ENCODE measurements around the gene CASP10.

CASP10 gene

GRCh38 chr2:201195331-201195730 lies 12.4 kb downstream of the CASP10 start:
- in situ Hi-C loops (cut with MboI; ENCODE audit: low sequenced_read_pairs), result no loop called here

- in situ Hi-C loops (cut with MboI; ENCODE audit: low sequenced_read_pairs), result no loop called here
These were observed 13.1 kb downstream of the CASP10 start for GRCh38 chr2:201196003-201196402.

GRCh38 chr2:201196803-201197202 lies 13.9 kb downstream of the CASP10 start:
- in situ Hi-C loops (cut with MboI; ENCODE audit: low sequenced_read_pairs), result no loop called here

GRCh38 chr2:201197781-201198180 lies 14.8 kb downstream of the CASP10 start:
- in situ Hi-C loops (cut with MboI; ENCODE audit: low sequenced_read_pairs), result no loop called here

DNA sequence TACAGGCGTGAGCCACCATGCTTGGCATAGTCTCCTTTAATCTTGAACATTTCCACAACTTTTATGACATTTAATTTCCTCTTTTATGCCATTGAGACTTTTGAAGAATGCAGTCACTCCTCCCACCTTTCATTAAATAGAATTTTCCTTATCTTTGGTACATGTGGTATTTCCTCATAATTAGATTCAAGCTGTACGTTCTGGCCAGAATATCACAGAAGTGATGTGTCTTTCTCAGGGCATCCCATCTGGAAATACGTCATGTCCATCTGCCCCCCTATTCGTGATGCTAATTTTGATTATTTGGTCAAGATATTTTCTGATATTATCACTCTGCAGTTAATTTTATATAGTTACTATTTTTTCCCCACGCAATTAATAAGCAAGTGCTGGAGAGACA lies 16.9 kb downstream of the CASP10 start:
- in situ Hi-C loops (cut with MboI; ENCODE audit: low sequenced_read_pairs), result no loop called here

DNA sequence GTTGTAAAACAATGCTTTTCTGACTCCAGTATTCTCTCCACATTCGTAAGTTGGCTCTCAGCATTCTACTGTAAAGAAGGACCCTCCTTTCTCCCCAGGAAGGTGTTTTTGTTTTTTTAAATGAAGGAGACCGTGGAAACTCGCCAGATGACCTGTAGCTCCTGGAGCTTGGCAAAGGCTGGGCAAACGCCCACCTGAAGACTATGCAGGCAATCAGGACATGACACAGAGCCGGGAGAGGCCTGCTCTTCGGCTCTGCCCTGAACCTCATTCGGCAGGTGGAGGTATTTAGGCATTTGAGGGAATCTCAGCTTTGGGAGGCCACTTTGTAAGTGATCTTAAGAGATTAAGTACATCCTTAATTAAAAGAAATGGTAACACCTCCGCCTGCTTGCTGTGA lies 17.4 kb downstream of the CASP10 start:
- in situ Hi-C loops (cut with MboI; ENCODE audit: low sequenced_read_pairs), result no loop called here

GRCh38 chr2:201201371-201201770 lies 18.4 kb downstream of the CASP10 start:
- in situ Hi-C loops (cut with MboI; ENCODE audit: low sequenced_read_pairs), result no loop called here

DNA sequence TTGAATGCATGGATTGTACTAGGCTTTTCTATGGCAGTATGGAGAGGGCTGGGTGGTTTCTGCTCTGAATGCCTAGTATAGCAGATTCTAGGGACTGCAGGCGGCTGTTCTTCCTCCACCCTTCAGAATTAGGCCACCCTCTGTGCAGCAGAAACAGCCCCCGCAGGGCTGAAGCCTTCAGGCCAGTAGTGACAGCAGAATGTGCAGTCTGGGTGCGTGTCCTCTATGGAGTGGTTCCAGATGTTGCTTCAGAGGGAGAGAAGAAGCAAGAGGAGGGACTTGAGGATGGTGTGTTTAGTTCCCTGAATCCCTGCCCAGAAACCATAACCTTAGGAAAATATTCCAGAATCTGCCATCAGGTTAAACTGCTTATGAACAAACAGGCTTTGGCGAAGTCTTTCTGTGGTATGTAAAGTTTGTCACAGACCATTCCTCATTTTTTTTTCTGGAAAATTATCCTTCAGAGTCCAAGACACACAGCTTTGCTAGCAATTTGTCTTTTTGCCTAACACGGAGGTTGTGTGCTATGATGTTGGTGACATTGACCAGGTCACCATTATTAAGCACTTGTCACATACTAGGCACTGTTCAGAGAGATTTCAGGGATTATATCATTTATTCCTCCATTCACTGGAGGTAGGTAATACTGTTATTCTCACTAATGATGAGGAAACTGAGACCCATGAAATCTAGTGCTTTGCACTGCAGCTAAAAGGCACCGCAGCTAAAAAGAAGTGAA lies 21.1 kb downstream of the CASP10 start:
- in situ Hi-C loops (cut with MboI; ENCODE audit: low sequenced_read_pairs), result no loop called here

- in situ Hi-C loops (cut with MboI; ENCODE audit: low sequenced_read_pairs), result no loop called here
These were observed 21.9 kb downstream of the CASP10 start for GRCh38 chr2:201204655-201205514.

GRCh38 chr2:201205515-201205849 lies 22.5 kb downstream of the CASP10 start:
- in situ Hi-C loops (cut with MboI; ENCODE audit: low sequenced_read_pairs), result no loop called here

GRCh38 chr2:201208563-201209252 lies 25.8 kb downstream of the CASP10 start:
- in situ Hi-C loops (cut with MboI; ENCODE audit: low sequenced_read_pairs), result no loop called here

- in situ Hi-C loops (cut with MboI; ENCODE audit: low sequenced_read_pairs), result no loop called here
These were observed 33.0 kb downstream of the CASP10 start for GRCh38 chr2:201215963-201216362.

DNA sequence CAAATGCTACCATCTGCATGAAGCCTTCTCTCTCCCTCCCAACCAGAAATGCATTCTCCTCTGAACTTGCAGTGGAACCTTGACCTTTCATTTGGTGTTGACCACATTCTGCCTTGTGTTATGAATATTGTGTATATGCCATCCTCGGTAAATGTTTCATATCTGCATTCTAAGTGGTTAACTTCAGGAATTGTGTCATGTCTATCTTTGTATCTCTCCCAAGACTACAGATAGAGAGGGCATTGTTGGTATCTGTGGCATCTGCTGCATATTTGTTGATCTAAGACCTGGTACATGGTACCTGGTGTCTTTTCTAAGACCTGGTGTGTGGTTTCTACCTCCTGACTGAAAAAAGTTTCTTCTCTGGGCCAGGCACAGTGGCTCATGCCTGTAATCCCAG lies 34.0 kb downstream of the CASP10 start:
- in situ Hi-C loops (cut with MboI; ENCODE audit: low sequenced_read_pairs), result no loop called here

- in situ Hi-C loops (cut with MboI; ENCODE audit: low sequenced_read_pairs), result no loop called here
These were observed 35.8 kb downstream of the CASP10 start for GRCh38 chr2:201218780-201219179.

- in situ Hi-C loops (cut with MboI; ENCODE audit: low sequenced_read_pairs), result no loop called here
These were observed 36.6 kb downstream of the CASP10 start for GRCh38 chr2:201219328-201220096.

DNA sequence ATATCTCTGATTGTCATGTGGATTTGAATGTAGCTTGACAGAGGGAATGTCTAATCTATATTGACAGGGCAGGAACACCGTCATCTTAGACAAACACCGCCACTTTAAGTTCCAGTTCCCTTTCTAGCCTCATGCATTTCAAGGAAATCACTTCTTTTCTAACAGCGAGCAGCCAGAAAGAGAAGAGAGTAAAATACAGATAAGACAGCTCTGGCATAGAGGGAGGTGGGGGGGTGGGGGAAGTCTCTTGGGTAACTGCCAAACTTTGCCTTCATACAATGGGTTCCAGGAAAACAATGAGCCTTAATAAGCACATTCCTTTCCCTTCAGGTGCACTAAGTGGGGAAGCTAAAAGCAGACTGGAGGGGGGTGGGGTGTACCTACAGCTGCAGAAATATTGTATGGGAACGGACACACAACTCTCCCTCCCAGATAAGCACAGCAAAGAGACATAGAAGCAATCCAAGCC lies 37.2 kb downstream of the CASP10 start:
- in situ Hi-C loops (cut with MboI; ENCODE audit: low sequenced_read_pairs), result no loop called here

GRCh38 chr2:201223089-201224073 lies 40.4 kb downstream of the CASP10 start:
- in situ Hi-C loops (cut with MboI; ENCODE audit: low sequenced_read_pairs), result no loop called here

DNA sequence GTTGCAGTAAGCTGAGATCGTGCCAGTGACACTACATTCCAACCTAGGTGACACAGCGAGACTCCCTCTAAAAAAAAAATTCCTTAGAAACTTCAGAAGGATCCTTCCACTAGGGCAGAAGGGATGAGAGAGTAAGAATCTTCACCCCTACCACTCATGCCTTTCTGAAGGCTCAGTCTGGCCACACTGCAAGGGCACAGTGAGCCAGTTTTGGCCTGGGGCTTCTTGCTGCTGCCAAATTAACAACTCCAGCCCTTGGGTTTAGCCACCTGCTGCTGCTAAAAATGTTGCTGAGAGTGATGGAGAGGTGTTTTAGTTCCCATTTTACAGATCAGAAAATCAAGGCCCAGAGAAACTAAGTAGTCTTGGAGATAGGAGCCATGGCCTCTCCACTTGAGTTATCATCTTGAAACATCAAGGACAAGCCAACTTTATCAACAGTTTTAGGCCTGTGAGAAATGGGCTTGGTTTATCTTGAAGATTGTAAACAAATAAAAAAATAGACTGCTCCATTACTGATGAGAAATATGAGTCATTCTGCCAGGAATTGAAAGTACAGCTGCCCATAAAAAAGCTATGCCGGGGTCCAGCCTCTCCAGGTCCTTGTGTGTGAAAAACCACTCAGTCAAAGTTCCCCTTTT lies 45.5 kb downstream of the CASP10 start:
- in situ Hi-C loops (cut with MboI; ENCODE audit: low sequenced_read_pairs), result no loop called here

- in situ Hi-C loops (cut with MboI; ENCODE audit: low sequenced_read_pairs), result no loop called here
These were observed 46.0 kb downstream of the CASP10 start for GRCh38 chr2:201228912-201229290.

All from hTERT RPE-1 (cell line).